NCI-H2107 treated with DMSO at 0.1 percent for 48 hours (cell line): ENCODE results near the gene RTL10.

ENCODE experiments used
- DNase-seq: peaks from one replicate; lab custom pipeline; 2025; ENCODE audit not compliant: unreplicated experiment; lab: John Stamatoyannopoulos, UW

The RTL10 gene

GRCh38 chr22:19865141-19865829 is 10.6 kb upstream of the RTL10 start:
- DNase-seq = no peak

DNA sequence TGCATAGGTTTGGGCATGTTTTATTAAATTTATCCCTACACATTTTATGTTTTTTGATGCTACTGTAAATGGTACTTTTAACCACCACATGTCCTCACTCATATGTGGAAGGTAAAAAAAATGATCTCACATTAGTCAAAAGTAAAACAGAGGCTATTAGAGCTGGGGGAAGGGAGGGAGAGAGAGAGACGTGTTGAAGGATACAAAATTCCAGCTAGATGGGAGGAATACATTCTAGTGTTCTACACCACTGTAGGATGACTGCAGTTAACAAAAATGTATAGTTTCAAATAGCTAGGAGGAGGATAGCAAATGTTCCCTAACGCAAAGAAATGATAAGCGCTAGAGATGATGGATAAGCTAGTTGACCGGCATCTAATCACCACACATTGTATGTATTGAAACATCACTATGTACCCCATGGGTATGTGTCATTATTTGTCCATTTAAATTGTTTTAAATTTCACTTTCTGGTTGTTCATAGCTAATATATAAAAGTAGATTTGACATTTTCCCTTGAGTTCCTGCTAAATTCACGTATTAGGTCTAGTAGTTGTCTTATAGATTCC is 9.9 kb upstream of the RTL10 start:
- DNase-seq = no peak

DNA sequence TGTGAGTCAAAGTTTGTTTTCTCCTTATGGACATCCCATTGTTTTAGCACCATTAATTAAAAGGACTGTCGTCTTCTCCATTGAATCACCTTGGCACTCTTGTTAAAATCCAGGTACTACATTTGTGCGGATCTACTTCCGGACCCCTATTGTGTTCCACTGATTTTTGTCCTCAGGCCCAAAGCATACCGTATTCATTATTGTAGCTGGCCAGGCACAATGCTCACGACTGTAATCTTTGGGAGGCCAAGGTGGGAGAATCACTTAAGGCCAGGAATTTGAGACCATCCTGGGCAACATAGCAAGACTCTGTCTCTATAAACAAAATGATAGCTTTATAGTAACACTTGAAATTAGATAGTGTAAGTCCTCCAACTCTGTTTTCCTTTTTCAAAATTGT is 8.9 kb upstream of the RTL10 start:
- DNase-seq = no peak

DNA sequence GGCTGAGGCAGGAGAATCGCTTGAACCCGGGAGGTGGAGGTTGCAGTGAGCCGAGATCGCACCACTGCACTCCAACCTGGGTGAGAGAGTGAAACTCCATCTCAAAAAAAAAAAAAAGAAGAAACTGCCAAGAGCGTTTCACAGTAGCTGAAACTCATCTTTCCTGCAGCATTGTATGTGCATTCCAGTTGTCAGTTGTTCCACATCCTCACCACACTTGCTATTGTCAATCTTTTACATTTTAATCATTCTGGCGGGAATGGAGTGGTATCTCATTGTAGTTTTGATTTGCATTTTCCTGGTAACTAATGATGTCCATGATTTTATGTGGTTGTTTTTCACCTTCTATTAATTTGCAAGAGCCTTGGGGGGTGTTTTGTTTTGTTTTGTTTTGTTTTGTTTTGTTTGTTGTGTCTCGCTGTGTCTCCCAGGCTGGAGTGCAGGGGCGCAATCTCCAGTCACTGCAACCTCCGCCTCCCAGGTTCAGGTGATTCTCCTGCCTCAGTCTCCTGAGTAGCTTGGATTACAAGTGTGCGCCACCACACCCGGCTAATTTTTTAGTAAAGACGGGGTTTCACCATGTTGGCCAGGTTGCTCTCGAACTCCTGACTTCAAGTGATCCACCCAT is 8.1 kb upstream of the RTL10 start:
- DNase-seq = no peak

DNA sequence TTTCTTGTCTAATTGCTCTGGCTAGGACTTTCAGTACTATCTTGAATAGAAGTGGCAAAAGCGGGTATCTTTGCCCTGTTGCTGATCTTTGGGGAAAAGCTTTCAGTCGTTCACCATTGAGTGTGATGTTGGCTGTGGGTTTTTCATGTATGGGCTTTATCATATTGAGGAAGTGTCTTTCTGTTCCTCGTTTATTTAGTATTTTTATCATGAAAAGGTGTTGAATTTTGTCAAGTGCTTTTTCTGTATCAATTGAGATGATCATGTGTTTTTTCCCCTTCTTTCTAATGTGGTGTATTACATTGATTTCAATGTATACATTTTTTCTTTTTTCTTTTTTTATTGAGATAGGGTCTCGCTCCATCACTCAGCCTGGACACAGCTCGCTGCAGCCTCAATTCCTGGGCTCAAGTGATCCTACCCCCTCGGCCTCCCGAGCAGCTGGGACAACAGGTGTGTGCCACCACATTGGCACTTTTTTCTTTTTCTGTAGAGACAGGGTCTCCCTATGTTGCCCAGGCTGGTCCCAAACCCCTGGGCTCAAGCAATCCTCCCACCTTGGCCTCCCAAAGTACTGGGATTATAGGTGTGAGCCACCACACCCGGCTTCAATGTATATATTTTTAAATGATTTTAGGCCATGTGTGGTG is 5.3 kb upstream of the RTL10 start:
- no peak for DNase-seq

DNA sequence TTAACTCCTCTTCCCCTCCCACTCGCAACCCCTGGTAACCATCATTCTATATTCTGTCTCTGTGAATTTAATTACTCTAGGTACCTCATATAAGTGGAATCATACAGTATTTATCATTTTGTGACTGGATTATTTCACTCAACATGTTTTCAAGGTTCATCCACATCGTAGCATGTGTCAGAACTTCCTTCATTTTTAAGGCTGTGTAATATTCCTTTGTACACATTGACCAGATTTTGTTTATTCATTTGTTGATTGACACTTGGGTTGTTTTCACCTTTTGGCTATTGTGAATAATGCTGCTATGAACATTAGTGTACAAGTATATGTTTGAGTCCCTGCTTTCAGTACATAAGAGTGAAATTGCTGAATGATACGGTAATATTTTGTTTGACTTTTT is 2.7 kb upstream of the RTL10 start:
- no peak for DNase-seq

- no peak for DNase-seq
Measured at GRCh38 chr22:19855504-19856409, 1.1 kb upstream of the RTL10 start.

DNA sequence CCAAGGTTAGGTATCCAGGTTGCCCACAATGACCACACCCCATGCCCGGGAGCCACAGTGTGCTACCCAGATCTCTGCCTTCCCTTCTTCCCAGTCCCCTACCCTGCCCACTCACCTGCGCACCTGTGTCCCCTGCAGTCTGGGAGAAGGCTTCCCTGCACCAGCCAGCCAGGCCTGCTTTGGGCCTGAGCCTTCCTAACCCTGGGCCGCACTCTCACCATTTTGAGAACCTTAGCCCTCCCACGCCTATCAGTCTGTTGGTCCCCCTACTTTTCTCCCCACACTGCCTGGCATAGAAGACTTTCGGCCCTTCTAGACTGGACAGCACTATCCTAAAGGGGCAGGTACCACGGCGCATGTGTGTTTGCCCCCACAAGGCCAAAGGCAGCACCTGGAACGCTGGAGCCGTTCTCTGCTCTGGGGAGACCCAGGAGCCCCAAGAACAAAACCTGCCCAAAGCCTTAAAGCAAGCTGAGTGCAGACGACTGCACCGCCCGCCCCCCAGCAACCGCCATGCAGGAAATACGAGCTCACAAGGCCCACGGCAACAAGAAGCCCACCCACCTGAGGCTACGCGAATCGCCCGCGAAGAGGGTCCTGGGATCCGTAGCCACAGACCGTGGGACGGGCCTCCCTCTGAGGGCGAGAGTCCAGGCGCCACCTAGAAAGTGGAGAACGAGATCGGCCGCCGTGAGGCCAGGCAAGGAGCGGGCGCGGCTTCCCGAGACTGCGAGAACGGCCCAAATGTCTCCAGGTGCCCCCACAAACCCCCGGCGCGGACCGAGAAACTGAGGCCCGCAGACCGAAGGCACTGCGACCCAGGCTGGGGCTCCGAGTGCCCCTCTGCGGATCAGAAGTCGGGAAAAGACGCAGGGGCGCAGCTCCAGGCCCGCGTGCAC is 546 bp downstream of the RTL10 start:
- DNase-seq = no peak

DNA sequence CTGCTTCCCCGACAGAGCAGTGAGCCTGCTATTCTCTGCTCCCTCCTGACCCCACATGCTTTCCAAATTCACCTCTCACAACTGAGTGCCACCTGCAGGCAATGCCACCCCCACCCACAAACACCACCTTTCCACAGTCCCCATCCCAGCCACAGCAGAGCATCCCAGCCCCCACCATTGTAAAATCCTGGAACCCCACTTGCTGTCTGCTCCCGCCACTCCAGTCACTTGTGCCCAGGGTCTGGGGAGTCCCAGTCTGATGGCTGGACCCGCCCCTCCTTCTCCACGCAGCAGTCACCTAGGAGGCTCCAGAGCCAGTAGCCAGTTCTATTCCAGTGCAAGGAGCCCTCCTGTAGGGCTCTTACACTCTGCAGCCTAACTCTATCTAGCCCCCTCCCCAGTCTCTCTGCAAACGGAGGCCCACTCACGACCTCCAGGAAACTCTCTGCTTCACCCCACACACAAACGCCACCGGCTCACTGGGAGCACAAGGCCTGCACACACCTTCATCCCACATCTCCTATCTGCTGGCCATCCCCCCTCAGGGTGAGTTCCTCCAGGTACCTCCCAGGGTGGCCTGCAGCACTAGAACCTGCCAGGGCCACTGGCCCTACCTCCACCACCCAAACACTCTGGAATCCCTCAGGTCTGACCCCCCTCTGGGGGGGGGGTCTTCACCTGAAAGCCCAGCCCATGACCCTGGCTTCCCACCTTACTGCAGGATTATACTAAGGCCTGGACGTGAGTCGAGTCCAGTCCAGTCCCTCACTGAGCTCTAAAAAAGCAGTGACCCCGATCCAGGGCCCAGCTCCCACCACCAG is 1.4 kb downstream of the RTL10 start:
- DNase-seq = no peak

- DNase-seq = no peak
Measured at GRCh38 chr22:19852177-19852781, 2.4 kb downstream of the RTL10 start.

GRCh38 chr22:19851291-19852176 is 3.1 kb downstream of the RTL10 start:
- no peak for DNase-seq

DNA sequence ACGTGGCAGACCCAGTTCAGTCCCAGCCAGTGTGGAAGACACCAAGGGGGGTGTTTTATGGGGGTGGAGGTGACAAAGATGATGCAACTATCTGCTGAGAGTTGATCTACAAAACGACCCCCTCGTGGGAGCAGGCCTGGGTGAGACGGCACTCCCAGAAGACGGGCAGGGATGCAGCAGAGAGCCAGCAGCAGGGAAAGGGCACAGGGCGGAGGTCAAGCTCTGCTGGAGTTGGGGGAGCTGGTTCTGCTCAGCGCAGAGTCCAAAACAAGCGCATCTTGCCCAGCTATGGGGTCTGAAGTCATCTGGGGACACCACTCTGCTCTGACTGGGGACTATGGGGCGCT is 3.9 kb downstream of the RTL10 start:
- no peak for DNase-seq

GRCh38 chr22:19849835-19850762 is 4.6 kb downstream of the RTL10 start:
- no peak for DNase-seq

GRCh38 chr22:19848298-19849224 is 6.1 kb downstream of the RTL10 start:
- no peak for DNase-seq

- DNase-seq = no peak
Measured at GRCh38 chr22:19847345-19847632, 7.4 kb downstream of the RTL10 start.
